ENCODE measurements around the gene TCF15.

TCF15 gene, protein sequence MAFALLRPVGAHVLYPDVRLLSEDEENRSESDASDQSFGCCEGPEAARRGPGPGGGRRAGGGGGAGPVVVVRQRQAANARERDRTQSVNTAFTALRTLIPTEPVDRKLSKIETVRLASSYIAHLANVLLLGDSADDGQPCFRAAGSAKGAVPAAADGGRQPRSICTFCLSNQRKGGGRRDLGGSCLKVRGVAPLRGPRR

DNA sequence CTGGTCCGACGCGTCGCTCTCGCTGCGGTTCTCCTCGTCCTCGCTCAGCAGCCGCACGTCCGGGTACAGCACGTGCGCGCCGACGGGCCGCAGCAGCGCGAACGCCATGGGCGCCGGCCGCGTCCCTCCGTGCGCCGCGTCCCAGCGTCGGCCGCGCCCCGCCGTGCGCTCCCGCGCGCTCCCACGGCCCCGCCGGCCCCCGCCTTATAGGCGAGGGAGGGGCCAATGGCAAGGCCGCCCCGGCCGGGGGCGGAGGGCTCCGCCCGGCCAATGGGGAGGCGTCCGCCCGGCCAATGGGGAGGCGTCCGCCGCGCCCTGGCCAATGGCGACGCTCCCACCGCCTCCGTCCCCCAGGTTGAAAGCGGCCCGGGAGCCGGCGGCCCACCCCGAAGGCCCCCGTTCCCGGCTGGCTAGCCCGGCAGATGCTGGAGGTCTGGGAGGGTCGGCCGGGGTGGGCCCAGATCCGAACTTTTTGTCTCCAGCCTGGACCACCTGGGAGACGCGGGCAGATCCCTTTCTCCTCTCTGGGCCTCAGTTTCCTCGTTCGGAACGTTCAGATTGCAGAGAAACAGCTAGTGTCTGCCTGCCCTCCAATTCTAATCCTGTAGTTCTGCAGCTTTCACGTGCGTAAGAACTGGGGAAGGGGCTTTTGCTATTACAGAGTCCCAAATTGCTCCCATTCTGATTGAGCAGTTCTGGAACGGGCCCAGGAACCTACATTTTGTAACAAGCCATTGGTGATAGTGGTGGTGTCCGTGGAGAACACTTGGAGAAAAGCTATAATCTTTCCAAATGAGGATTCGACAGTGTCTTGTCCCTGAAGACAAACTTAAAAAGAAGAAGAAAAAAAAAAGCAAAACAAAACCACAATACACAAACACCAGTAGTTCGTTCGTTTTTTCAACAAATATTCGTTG is at the start of gene TCF15:
TSS of gene TCF15 (minus strand) at position 180 of the 917 bp plus-strand sequence. CDS start at position 108, 72 bp downstream.
- FAIRE-seq = no peak

DNA sequence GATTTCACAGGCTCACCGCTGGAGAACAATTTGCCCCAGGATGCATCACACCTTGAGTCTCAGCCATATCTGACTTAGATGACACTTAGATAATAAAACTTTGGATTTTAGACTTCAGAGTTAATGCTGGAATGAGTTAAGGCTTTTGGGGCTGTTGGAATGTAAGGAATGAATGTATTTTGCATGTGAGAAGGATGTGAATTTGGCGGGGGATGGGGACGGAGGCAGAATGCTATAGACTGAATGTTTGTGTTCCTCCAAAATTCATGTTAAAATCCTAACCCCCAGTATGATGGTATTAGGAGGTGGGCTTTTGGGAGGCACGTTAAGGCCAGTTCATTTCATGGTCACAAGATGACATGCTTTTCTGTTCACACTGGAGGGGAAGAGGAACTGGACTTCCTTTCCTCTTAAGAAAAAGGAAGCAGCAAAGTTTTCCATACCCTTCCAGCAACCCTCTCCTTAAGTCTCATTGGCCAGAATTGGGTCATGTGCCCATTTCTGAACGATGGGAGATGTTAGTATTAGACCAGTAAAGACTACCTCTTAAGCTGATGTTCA is 48.7 kb upstream of the TCF15 start:
- no peak for FAIRE-seq

DNA sequence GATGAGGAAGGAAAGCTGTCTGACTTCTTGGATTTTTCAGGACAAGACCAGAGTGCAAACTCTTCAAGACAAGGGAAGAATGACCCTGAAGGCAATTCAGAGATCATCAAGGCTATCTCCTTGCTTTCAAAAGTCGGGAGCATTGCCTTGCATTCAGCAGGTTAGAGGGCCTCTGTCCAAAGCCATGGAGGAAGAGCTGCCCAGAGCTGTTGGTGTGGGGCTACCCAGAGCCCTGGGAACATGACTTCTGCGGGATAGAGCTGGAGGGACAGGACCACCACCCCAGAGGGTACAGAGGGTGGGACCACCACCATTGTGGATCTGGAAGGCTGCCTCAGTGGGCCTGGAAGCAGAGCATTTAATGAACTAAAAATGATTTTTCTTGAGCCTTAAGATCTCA is 48.1 kb upstream of the TCF15 start:
- FAIRE-seq = no peak

DNA sequence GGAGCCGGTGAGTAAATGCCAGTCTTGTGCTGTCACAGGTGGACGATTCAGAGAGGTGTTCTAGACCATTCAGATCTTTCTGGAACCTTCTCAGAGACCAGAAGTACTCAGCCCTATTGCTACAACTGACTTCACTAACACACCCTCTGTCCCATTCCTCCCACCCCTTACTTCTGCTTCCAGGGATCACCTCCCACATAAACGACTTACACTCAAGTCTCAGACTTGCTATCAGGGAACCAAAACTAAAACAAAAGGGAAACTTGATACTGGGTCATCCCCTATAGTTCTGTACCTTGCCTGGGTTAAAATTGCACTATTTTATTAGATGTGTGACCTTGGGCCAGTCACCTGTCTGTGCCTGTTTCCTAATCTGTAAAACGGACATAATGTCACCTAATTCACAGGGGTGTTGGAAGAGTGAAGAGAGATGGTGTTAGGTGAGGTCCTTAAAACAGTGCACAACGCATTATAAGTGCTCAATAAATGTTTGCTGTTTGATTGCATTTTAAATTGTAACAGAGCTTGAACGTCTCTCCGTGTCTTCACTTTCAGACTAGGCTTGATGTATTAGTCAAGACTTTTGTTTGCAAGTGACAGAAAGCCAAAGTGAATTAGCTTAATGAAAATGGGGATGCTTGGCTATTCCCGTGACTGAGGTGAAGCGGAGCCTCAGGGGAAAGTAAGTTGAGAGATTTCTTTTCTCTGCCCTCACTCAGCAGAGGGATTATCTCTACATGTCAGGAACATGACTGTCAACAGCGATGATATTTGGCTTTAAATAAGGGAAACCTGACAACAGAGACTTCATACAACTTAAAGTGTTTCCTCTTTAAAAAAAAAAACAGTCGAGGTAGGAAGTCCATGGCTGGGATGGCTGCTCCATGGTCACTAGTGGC is 45.9 kb upstream of the TCF15 start:
- no peak for FAIRE-seq

DNA sequence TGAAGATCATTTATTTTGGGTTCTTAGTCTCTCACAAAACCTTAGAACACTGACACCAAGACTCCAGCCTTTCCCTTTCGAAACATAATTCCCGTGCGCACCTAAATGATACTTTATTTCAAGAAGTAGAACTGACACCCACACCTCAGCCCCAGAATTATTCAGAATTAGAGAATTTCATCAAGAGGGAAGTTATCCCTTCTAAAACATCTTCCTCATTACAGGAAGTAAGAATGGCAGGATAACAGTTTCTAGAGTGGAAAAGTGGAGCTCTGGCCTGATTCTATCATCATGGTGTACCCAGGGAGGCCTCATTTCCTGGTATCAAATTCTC is 44.3 kb upstream of the TCF15 start:
- FAIRE-seq = no peak

DNA sequence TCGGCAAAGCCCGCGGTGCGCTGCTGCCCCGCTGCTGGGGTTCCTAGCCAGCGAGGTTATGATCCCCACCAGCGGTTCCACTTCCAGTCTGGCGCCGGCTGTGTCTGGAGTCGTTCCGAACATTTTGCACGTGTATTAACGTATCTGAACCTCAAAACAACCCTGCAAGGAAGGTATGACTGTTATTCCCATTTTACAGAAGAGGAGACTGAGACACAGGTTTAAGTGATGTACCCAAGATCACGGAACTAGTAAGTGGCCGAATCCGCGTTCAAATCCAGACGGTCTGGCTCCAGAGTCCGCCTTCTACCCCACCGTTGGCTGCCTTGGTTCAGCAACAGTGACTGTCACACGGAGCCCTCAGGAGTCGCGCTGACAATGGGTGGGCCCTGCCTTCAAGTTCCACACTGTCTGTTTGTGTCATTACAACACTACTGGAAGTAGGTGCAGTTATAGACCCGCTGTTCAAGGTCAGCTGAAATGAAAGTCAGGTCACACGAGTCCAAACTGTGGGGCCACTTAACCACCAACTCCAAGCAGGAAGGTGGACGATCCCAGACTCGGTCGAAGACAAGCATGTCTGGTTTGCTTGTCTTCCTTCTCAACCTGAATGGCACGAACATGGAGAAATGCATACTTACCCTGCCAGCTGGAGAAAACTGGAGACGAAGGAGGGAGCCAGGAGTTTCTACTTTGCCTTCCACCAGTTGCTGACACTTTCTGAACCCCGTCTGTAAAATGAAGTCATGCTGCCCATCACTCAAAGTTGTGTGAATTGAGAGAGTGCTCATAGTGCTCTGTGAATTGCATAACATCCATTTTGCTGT is 43.7 kb upstream of the TCF15 start:
- no peak for FAIRE-seq

DNA sequence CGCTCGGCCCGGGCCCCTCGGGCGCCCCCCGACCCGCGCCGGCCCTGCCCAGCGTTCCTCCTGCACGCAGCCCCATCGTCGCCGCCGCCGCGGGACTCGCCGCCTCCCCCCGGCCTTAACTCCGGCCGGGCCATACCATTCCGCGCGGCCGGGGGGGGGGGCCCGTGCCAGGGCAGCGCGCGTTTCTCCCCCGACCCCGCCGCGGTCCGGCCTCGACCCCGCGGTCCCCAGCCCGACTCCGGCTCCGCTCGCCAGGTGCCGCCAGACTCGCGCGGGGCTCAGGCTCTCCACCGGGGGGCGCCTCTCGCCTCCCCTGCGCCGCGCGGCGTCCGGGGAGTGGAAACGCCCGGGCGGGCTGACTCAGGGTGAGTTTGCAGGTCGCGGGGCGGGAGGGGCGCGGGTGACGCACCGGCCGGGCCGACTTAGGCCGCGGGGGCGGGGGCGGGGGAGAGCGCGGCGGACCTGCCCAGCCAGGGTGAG is 43.0 kb upstream of the TCF15 start, which contains the start of gene SRXN1:
TSS of gene SRXN1 (minus strand) at position 91 of the 480 bp plus-strand sequence. CDS start at position 76, 15 bp downstream.
- no peak for FAIRE-seq

DNA sequence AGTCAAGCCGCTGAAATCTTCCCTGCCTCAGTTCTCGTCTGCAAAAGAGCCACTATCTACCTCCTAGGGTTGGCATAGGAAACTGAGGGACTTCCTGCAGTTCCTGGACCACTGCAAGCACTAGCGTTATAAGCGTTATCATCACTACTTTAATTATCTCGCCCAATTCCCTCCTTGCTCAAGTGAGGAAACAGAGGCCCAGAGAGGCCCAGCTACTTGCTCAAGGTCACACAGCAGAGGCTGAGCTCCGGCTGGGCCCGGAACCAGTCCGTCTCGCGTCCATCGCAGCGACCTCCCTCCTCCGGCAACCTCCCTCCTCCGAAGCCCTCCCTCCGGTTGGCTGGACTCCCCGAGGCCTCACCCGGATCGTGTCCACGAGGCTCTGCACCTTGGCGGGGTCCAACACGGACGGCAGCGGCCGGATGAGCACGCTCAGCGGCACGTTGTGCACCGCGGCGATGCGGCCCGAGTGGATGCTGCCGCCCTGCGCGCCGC is 42.6 kb upstream of the TCF15 start:
- no peak for FAIRE-seq

DNA sequence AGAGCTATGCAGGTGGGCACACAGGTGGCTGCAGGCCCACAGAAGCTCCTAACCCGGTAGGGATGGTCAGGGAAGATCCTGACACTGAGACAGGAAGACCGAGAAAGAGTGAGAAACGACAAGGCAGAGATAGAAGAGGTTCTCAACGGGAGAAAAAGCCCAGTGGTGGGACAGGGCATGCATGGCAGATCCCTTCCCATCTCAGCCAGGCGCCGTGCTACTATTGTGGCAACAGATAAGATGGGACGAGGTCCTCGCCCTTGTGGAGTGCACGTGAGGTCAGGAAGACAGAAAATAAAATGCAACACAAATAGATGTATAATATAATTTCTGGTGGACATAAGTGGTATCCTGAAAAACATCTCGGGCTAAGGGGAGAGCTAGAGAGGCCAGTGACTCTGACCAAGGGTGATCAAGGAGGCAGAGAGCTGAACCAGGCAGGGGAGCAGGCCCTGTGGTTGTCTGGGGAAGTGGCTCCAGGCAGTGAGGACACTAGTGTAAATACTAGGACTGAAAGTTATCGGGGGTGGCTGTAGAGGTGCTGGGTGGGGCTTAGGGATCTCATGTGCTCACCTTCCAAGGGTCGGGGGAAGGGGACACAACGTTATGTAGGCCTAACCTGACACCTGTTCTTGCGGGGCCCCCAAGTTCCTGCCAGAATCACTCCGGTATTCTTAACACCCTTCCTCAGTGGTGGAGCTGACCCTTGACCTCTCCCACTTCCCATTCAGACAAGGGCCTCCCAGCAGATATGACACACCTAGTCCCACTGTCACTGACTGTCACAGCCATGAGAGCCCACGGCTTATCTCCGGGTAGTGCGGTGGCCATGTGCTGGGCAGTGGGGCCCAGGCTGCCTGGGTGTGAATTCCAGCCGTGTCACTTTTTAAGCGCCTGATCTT is 41.9 kb upstream of the TCF15 start:
- no peak for FAIRE-seq

DNA sequence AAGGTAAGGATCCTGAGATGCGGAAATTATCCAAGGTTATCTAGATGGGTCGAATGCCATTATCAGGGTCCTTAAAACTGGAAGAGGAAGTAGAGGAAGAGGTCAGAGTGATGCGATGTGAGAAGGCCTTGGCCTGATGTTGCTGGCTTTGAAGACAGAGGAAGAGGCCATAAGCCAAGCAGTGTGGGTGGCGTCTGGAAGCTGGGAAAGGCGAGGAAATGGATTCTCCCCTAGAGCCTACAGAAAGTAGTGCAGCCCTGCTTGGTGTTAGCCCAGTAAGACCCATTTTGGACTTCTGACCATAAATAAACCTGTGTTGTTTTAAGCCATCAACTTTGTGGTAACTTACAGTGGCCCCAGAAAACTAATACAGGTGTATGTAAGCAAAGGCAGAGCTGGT is 40.8 kb upstream of the TCF15 start:
- FAIRE-seq = no peak

DNA sequence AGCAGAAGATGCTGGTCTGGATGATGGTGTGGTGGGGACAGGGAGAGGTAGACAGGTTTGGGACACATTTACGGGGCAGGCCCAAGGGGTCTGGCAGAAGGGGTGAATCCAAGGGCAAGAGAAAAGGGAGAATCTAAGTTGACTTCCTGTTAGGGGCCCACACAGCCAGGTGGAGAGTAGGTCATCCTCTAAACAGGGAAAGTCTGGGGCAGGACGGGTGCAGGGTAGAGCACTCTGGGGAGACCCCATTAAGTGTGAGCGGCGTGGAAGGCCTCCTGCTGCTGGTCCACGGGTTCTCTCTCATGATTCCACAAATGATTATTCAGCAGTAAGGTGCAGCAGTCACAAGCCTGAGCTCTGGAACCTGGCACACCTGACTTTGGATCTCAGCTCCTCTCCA is 40.2 kb upstream of the TCF15 start:
- no peak for FAIRE-seq

DNA sequence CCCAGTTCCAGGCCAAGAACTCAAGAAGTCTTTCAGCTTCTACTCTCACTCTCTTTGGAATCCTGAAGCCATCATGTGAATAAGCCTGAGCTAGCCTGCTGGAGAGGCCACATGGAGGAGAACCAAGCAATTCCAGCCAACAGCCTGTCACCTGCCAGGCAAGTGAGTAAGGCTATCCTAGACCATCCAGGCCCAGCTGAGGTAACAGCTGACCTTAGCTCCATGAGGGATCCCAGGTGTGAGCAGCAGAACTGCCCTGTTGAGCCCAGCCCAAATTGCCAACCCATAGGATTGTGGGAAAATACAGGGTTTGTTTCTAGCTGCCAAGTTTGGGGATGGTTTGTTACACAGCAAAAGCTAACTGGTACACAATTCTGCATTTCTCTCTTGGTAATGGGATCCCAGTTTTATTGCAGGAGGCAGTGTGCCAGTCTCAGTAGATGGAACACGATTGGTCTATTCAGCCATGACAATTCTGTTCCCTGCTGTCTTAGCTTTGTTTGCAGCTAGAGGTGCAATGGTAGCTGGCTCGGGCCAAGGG is 37.4 kb upstream of the TCF15 start:
- FAIRE-seq = no peak

DNA sequence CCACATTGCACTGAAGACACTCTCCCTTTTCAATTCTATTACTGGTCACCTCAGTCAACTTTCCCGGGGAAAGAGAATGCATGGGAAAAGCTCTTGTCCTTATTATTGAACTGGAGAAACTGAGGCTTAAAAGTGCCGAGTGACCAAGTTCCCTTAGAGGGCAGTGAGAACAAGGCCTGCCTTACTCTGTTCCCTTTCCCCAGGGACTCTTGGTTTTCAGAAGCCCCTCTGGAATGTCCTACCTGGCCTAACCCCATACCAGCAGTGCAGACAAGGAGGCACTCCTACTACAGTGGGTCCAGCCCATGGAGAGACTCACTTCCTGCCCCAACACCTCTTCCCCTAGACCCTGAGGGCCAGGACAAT is 36.7 kb upstream of the TCF15 start:
- no peak for FAIRE-seq

DNA sequence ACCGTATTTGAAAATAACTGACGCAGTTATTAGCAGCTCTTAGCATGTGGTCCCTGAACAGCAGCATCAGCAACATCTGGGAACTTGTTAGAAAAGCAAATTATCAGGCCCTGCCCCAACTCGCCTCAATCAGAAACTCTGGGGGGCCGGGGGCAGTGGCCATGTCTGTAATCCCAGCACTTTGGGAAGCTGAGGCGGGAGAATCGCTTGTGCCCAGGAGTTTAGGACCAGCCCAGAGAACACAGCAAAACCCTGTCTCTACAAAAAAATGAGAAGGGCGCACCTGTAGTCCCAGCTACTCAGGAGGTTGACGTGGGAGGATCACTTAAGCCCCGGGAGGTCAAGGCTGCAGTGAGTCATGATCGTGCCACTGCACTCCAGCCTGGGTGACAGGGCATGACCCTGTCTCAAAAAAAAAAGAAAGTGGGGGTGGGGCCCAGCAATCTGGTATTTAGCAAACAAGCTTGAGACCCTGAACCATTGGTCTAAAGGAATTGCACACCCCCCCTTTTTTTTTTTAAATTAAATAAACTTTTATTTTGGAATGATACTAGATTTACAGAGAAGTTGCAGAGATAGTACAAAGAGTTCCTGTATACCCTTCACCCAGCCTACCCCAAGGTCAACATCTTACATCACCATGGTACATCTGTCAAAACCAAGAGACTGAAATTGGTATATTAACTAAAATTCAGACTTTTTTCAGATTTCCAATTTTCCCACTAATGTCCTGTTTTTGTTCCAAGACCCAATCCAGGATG is 36.2 kb upstream of the TCF15 start:
- FAIRE-seq = no peak

DNA sequence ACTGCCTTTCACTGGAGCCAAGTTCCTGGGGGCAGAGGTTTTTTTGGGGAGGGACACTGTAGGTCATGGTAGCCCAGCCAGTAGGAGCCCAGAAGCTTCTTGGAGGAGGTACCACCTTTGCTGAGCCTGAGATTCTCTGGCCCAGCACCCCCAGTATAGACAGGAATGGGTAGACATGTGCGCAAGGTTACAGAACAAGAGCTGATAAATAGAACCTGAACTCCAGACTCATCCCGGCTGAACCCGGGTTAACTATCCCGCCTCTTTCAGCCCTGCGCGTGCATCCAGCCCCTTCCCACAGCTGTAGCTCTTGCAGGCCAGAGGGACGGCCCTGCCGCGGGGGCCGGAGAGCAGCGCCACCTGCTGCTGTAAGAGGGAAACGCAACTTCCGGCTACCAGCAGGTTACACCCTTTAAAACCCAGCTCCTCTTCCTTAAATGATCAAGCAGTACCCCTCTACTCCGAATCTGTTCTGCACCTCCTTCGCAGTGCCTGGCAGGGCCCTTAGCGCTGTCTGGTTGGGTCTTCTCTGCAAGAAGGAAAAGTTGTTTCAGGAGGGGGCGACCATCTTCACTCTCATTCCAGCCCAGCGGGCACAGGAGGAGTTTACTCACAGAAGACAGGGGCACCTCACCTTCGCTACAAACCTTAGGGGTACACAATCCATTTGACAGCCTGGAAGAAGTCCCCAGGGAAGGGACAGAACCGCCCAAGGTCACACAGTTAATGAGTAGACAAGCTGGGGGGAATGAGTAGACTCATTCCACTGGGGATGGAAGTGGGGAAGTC is 35.4 kb upstream of the TCF15 start:
- FAIRE-seq = no peak

DNA sequence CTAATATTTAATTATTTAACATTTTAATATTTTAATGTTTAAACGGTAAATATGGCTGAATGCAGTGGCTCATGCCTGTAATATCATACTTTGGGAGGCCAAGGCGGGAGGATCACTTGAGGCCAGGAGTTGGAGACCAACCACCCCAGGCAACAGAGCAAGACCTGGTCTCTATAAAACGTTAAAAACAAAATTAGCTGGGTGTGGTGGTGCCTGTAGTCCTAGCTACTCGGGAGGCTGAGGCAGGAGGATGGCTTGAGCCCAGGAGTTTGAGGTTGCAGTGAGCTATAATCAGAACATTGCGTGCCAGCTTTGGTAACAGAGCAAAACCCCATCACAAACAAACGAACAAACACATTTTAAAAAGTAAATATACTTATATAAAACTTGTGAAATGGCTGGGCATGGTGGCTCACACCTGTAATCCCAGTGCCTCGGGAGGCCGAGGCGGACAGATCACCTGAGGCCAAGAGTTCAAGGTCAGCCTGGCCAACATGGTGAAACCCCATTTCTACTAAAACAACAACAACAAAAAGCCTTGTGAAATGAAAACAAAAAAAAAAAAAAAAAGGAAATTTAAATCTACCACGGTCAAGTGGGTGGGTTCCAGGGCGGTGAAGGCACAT is 34.7 kb upstream of the TCF15 start:
- FAIRE-seq = no peak

DNA sequence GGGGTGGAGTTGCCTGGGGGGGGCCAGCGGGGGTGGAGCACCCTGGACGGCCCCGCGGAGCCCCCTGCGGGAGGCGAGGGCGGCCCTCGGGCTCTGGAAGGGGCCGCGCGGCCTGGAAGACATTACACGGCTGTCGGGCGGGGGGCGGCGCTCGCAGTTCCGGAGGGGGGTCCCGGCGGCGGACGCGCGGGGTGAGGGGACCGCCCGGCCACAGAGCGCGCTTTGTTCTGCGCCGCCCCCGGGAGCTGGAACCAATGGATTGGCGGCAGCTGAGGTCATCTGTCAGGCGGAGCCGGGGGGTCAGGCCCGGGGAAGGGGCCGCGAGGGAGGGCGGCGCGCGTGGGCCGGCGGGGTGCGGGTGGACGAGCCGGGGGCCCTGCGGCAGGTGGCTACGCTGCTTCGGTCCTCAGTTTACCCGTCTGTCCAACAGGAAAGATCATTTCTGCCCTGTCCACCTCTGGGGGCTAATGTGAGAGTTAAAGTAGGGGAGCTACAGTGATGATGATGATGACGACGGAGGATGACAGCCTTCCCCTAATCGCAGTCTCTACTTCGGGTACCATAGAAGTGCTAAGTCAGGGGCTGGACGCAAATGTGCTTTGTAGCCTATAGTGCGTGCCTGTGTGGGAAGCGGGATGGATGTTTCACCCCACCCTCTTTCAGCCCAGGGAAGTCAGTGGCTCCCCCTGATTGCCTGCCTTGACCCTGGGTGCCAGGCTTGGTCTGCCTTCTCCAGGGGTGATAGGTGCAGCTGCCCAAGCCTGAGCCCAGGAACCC is 32.5 kb upstream of the TCF15 start:
- FAIRE-seq = no peak

Data from islet of Langerhans (tissue), 1 donor.